Stimulated activated CD8-positive, alpha-beta memory T cell treated with anti-CD3 and anti-CD28 coated beads, Interleukin-2, amount 100 ng/mL, for 48 hours (primary cell): ENCODE data around the gene XKR3.
"Not testable (repeated sequence)": the region's sequence is repeated elsewhere in the genome, so short reads cannot be mapped to it uniquely, and the experiment has no call there.

Experiments
- DNase-seq, 2 donors: peaks; one replicate each; pipeline ENCODE4 v3.0.0-alpha.2; 2020; ENCODE audit warnings: low read depth in 2 of 2

XKR3 gene

DNA sequence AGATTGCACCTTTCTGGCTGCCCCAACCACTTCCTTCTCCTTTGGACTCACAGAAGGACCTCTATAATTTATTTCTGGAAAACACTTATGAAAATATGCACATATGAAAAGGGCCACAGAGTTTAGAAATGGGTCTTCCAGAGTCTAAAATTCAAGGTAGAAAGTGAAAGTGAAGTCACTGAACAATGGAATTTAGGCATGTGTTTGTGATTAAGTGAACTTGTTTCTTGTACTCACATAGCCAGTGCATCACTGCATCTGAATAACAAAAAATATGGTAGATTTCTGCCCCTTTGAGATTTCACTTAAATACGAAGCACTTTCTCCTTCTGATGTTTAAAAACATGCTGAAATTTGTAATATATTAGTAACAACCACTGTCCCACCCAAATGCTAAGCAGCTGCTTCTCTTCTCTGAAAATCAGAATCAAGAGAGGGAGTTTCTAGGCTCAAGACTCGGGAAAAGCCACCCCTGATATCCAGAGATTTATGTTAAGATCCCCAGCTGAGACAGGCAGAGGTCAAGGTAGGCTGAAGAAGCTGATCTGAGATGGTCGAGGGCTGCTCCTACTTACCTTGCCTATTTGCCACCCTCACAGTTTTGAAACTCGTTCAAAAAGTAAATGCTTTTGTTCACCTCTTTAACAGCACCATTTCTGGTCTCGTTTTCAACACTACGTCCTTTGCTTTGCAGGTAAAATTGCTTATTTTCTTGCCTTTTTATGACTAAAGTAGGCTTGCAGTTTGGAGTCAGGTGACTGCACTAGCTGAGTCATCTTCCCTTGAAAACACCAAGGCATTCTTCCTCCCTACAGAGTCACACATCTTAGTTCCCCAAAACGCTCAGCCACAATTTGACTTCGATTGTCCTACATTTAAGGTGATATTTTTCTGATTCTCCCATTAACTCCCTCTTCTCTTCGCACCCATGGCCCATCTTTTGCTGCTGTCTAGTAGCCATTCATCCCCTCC, at the start of gene XKR3:
XKR3 (minus strand) TSS at position 696 of the 972 bp plus-strand sequence. CDS start 17,338 bp downstream, outside the sequence.
- no peak for DNase-seq

DNA sequence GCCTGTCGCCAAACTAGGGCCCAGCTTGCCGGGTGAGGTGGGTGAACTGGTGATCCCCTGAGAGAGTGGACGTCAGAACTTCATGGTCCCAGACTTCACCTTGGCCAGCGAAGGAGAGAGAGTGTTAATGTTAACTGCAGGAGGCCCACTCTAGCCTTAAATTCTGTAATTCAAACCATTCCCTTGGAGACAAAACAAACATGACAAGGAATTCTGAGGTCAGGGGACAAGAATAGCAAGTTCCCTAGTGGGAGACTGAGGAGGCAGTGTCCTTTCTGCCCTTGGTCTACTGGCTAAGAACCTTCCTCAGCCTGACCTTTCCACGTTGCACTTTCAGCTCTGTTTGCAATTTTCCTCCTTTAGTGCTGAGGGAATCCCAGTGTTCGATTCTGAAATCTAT, 44.4 kb upstream of the XKR3 start:
- DNase-seq, result not testable (repeated sequence)

DNA sequence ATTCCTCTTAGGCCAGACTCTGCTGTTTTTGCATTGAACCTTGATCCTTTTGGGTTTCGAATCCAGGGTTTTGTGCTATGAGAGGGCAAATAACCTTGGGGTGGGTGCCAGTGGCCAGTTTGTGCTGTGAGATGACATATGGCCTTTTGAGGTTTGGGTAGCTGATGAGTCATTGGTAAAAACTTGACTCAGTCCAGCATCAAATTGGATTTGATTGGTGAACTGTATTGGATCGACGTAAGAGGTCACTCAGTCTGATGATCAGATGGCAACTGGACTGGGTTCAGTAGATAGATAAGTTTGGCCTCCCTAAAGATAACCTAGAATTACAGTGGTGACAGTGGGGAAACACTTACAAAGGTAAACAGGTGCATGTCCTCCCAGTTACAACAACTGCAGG, 41.0 kb upstream of the XKR3 start:
- DNase-seq, result no peak

DNA sequence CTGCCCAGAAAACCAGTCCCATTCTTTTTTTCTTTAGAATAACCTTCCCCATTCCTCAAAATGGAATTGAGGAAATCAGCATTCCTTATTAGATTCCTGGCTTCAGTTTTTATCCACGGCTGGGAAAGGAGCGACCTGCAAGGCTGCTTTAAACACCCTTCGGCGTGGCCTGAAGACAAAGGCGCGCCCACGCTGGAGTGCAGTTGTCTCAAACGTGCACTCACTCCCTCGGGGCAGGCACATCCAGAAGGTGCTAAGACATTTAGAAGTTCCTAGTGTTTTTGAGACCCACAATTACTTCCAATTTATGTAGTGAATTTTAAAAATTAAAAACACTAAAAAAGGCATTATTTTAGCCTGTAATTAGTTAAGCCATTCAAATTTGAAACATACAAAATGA, 31.6 kb upstream of the XKR3 start:
- DNase-seq, result not testable (repeated sequence)

GRCh38 chr22:16854631-16855030, 29.4 kb upstream of the XKR3 start:
- no peak for DNase-seq

GRCh38 chr22:16851268-16851996, 26.2 kb upstream of the XKR3 start:
- not testable (repeated sequence) for DNase-seq

- DNase-seq, result no peak
Measured at GRCh38 chr22:16847271-16847670, 22.1 kb upstream of the XKR3 start.

DNA sequence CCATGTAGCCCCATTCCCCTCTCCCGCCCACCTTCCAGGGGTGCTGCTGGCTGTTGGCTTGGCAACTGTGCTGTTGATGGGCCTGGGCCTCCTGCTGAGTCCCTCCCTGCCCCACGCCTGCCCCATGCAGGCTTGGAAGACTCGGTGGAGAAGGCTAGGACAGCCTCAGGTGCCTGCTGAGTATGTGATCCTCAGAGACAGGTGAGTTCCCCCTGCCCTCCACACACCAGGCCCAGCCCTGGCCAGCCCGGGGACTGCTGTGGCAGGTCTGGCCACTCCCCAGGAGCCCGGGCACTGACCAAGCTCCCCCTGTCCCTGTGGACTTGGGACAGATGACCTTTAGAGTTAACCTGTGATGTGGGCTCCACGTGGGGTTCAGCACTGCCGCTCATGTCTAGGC, 20.7 kb upstream of the XKR3 start:
- DNase-seq, result no peak

- no peak for DNase-seq
Measured at GRCh38 chr22:16845465-16845864, 20.3 kb upstream of the XKR3 start.

GRCh38 chr22:16844529-16844928, 19.3 kb upstream of the XKR3 start:
- DNase-seq, result no peak

- DNase-seq, result no peak
Measured at GRCh38 chr22:16838073-16838472, 12.9 kb upstream of the XKR3 start.

DNA sequence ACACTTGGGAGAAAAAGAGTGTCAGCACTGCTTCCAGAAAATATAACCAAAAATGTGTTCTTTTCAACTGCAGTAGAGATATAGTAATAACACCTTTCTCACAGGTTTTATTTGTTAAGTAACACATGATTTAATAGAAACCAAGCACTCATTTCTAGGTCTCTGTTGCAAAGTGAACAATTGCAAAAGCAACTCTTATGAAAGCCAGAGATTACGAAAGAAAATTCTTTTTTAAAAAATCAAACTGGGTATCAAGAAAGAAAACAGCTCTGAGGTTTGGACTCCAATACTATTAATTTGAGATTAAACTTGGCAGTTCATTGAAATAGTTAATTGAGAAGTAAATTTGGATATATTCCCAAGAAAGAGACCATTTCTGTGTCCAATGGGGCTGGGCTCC, 9.8 kb upstream of the XKR3 start:
- DNase-seq, result no peak

GRCh38 chr22:16831257-16831656, 6.0 kb upstream of the XKR3 start:
- no peak for DNase-seq

- DNase-seq, result no peak
Measured at GRCh38 chr22:16829985-16830384, 4.8 kb upstream of the XKR3 start.

DNA sequence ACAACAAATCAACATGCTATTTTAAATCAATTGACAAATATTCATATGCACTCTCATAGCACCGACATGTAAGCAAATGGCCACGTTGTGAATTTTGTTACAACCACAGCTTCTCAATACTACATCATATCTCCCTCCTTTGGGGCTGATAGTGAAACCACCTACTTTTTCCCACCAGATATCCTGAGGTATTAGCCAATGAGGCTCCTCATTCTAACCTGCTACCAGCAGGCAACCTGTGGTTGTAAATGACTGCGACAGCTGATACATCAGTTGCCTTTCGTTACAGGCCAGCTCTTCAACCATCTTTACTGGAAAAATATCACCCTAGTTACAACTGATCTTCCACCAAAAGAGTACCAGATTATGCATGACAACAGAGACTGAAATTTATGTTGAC, 3.7 kb upstream of the XKR3 start:
- DNase-seq, result no peak

DNA sequence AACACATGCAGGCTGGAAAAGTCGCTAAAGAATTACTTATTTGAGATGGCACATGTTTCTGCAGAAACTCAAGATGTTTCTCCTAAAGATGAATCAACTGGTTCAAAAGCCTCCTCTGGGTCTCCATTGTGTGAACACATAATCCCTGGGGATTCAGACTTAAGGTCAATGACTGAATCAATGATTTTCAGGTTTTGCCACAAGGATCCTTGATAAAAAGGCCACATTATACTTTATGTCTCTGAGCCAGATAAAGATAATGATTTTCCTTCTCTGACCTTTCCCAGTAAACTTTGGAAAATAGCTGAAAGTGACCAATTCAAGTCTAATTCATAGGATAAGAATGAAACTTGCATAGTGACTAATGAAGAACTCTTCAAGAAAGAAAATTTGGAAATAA, 2.3 kb upstream of the XKR3 start:
- no peak for DNase-seq

- no peak for DNase-seq
Measured at GRCh38 chr22:16819249-16819648, 6.0 kb downstream of the XKR3 start.

DNA sequence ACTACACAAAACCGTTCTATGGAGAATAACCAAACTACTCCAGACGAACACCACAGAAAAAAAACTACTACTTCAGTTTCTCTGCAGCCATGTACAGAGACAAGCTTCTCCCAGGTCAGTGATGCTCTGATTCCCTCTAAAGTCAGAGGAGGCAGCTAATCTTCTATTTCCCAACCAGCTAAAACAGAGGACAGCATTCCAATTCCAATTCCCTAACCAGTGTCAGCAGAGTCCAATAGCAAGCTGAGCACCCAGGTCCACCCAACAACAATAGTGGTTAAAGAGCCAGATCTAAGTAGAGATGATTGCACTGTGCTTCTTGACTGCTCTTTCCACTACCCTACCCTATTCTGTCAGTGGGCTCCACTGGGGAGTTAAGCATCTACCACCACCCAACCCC, 6.7 kb downstream of the XKR3 start:
- DNase-seq, result no peak

- DNase-seq, result no peak
Measured at GRCh38 chr22:16815073-16815472, 10.1 kb downstream of the XKR3 start.

GRCh38 chr22:16810188-16810802, 14.9 kb downstream of the XKR3 start:
- no peak for DNase-seq

DNA sequence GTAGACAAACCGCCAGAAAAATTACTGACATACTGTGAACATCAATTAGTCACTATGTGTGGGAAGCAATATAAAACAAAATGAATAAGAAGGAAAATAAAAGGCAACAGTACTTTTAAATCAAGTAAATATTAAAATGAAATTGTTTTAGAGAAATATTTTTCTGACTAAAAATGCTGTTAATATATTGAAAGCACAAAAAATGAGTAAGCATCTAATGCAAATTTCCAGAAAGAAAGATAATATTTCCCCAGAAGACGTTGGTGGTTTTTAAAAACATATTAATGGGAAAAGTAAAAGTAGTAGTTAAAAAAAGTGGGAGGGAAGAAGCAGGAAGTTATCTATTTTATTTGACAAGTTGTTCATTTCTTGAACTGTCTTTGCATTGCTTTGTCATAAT, 16.5 kb downstream of the XKR3 start:
- no peak for DNase-seq

- no peak for DNase-seq
Measured at GRCh38 chr22:16807109-16807508, 18.1 kb downstream of the XKR3 start.
